K562 (cell line): ENCODE measurements around the gene PRPF6. TPM values are rescaled to one million over a fixed set of nuclear protein-coding genes. Genes with fewer than 3 reads are reported as not detected.

Experiments
- ARID2 ChIP-seq: fragments of 450-650 bp; IDR thresholded peaks from 2 replicates; pipeline ENCODE4 v1.6.1; 2017; ENCODE audit warnings: antibody characterized with exemption, mild to moderate bottlenecking
- ATF1 ChIP-seq, 2 experiments: fragments of 450-650 bp in 1 of 2; IDR thresholded peaks; 2 replicates each; pipeline ENCODE4 v1.6.1; 2016; ENCODE audit warnings: missing compliant biosample characterization in 1 of 2, missing genetic modification characterization in 1 of 2
- BCL6 ChIP-seq: fragments of 250-450 bp; sonication (Bioruptor Pico); IDR thresholded peaks from 2 replicates; pipeline ENCODE4 v1.4.0; 2020
- BRCA1 ChIP-seq, 2 experiments: fragments of 450-650 bp in 1 of 2; sonication (generic) in 1 of 2; formaldehyde crosslinking in 1 of 2; IDR thresholded peaks; 2 replicates each; pipeline versions ENCODE4 v1.5.0 to v1.6.1; 2017 to 2020; ENCODE audit warnings: mild to moderate bottlenecking in 1 of 2, missing genetic modification reagents in 1 of 2
- ELF1 ChIP-seq: fragments of 200-800 bp; sonication (Bioruptor generic); IDR thresholded peaks from 2 replicates; pipeline ENCODE4 v1.6.1; 2016; ENCODE audit warnings: missing genetic modification characterization, missing compliant biosample characterization
- HCFC1 ChIP-seq: IDR thresholded peaks from 2 replicates; pipeline ENCODE4 v1.6.1; 2012; ENCODE audit warnings: low read depth, low read length, improper control_type of control experiment
- KLF1 ChIP-seq: fragments of 450-650 bp; IDR thresholded peaks from 2 replicates; pipeline ENCODE4 v1.6.1; 2016; ENCODE audit warnings: missing genetic modification characterization, missing compliant biosample characterization
- L3MBTL2 ChIP-seq: fragments of 450-650 bp; IDR thresholded peaks from 2 replicates; pipeline ENCODE4 v1.6.1; 2016; ENCODE audit warnings: mild to moderate bottlenecking, moderate library complexity
- NONO ChIP-seq, 2 experiments: fragments of 200-400 bp in 1 of 2; fragments of 450-650 bp in 1 of 2; formaldehyde crosslinking in 1 of 2; IDR thresholded peaks; 2 replicates each; pipeline ENCODE4 v1.6.1; 2017; ENCODE audit warnings: low read depth in 2 of 2, mild to moderate bottlenecking in 2 of 2, moderate library complexity in 2 of 2, low read length in 1 of 2
- NR2C2 ChIP-seq, 2 experiments: fragments of 200-800 bp in 1 of 2; sonication (Bioruptor generic) in 1 of 2; sonication (generic) in 1 of 2; formaldehyde crosslinking in 1 of 2; IDR thresholded peaks; 2 replicates each; pipeline versions ENCODE4 v1.6.1 to v1.8.0; 2016 to 2022; ENCODE audit warnings: mild to moderate bottlenecking in 1 of 2, missing compliant biosample characterization in 1 of 2, missing genetic modification characterization in 1 of 2, missing genetic modification reagents in 1 of 2
- polyA plus RNA-seq, 8 experiments: library from polyadenylated mRNA; depleted of rRNA in 4 of 8; stranded (reverse) in 5 of 8; unstranded in 3 of 8; fragments of >200 nt; fragmentation: Nextera tagmentation in 2 of 8; fragmentation: Illumina TruSeq in 1 of 8; extraction: Ambion mirVana in 2 of 8; extraction: Trizol in 1 of 8; gene quantifications; 2 replicates each; pipeline versions ENCODE4 v1.2.1 to v1.2.3, GENCODE V29; 2011 to 2014; ENCODE audit warnings: inconsistent platforms in 1 of 8, missing spikeins in 1 of 8
- total RNA-seq, 7 experiments: library from RNA; depleted of rRNA in 6 of 7; stranded (reverse); fragments of >200 nt in 6 of 7; fragmentation: Illumina TruSeq in 2 of 7; extraction: Trizol in 2 of 7; gene quantifications; 2 replicates each; pipeline versions ENCODE4 v1.2.1 to v1.2.3, GENCODE V29; 2011 to 2021; ENCODE audit warnings: low replicate concordance in 1 of 7
- TF ChIP-seq, protein P1 (sequence below): fragments of 250-450 bp; sonication (Bioruptor Pico); IDR thresholded peaks from 2 replicates; pipeline ENCODE4 v1.8.0; 2022; ENCODE audit warnings: moderate library complexity, mild to moderate bottlenecking, inconsistent platforms
- TF ChIP-seq, protein P2 (sequence below): sonication (generic); formaldehyde crosslinking; IDR thresholded peaks from 2 replicates; pipeline ENCODE4 v1.8.0; 2022; ENCODE audit warnings: mild to moderate bottlenecking, missing genetic modification reagents
- TF ChIP-seq, protein P3 (sequence below), 2 experiments: fragments of 200-800 bp in 1 of 2; sonication (Bioruptor generic) in 1 of 2; sonication (generic) in 1 of 2; formaldehyde crosslinking in 1 of 2; IDR thresholded peaks in 1 of 2; conservative IDR thresholded peaks in 1 of 2; 2 replicates each; pipeline versions ENCODE4 v1.5.0 to v1.6.1; 2016 to 2020; ENCODE audit warnings: missing compliant biosample characterization in 1 of 2, missing genetic modification characterization in 1 of 2, missing genetic modification reagents in 1 of 2
- TF ChIP-seq, protein P4 (sequence below): fragments of 450-650 bp; conservative IDR thresholded peaks from 2 replicates; pipeline ENCODE4 v1.6.1; 2016; ENCODE audit warnings: missing genetic modification characterization, low read depth, mild to moderate bottlenecking, control low read depth, missing compliant biosample characterization
- TF ChIP-seq, protein P5 (sequence below): fragments of 150-350 bp; conservative IDR thresholded peaks from 2 replicates; pipeline ENCODE4 v1.6.1; 2014; ENCODE audit warnings: low read length

Gene PRPF6
- total and polyA plus RNA-seq, 9 of the 15 experiments (the other 6 are each of a cell fraction or from before 2014, with no cell fraction given), result 4.2 to 83.2 (median 59.9) TPM

DNA sequence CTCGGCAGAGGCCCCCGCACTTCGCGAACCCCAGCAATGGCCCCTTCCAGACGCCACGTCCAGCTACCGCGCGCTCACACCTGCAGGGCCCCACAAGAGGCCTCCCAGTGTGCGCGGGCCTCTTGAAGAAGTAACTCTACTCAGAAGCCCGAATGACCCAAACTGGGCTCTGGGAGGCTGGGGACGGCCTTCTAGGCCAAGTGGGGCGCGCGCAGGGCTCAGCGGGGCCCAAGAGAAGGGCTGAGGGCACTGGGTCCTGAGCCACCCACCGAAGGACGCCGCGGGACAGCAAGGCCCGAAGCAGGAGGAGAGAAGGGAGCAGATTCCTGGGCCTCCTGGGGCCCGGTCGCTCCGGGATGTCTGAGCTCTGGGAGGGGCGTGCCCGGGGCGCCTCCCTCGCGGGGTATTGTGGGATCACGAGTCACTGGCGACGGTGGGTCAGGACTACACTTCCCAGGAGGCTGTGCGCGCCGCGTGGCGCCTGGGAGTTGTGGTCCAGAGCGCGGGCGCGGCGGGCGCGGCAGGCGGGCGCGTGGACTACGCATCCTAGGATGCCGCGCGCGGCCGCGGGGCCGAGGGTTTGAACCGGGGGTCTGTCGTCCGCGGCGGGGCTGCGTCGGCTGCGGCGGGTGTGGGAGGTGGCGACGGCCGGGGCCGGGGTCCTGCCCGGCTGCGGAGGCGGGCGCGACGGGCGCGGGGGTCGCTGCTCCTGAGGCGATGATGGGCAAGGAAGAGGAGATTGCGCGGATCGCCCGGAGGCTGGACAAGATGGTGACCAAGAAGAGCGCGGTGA lies 81.9 kb downstream of the PRPF6 start, which contains the start of gene TCEA2 (continued):
- TF ChIP-seq, protein P1, sequence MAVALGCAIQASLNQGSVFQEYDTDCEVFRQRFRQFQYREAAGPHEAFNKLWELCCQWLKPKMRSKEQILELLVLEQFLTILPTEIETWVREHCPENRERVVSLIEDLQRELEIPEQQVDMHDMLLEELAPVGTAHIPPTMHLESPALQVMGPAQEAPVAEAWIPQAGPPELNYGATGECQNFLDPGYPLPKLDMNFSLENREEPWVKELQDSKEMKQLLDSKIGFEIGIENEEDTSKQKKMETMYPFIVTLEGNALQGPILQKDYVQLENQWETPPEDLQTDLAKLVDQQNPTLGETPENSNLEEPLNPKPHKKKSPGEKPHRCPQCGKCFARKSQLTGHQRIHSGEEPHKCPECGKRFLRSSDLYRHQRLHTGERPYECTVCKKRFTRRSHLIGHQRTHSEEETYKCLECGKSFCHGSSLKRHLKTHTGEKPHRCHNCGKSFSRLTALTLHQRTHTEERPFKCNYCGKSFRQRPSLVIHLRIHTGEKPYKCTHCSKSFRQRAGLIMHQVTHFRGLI (CRISPR knock-in tag), result peak; percentile 68; the same call in 1 of the 2 replicates
- peak; percentile 86; the same call in 1 of the 2 replicates for TF ChIP-seq L3MBTL2
- TF ChIP-seq, protein P2, sequence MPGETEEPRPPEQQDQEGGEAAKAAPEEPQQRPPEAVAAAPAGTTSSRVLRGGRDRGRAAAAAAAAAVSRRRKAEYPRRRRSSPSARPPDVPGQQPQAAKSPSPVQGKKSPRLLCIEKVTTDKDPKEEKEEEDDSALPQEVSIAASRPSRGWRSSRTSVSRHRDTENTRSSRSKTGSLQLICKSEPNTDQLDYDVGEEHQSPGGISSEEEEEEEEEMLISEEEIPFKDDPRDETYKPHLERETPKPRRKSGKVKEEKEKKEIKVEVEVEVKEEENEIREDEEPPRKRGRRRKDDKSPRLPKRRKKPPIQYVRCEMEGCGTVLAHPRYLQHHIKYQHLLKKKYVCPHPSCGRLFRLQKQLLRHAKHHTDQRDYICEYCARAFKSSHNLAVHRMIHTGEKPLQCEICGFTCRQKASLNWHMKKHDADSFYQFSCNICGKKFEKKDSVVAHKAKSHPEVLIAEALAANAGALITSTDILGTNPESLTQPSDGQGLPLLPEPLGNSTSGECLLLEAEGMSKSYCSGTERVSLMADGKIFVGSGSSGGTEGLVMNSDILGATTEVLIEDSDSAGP (CRISPR knock-in tag), result 0 out of 2 replicates have a peak, but pooled peaks have one; percentile 69
- TF ChIP-seq ELF1 (tag), result no peak
- TF ChIP-seq ATF1 (CRISPR knock-in tag; IDR thresholded peaks at IDR 0.05), result 0 out of 2 replicates have a peak, but pooled peaks have one; percentile 37
- peak; percentile 81 for TF ChIP-seq ATF1 (tag; IDR thresholded peaks at IDR 0.05)
- TF ChIP-seq NR2C2 (CRISPR knock-in tag; IDR thresholded peaks at IDR 0.05), result peak; percentile 88
- TF ChIP-seq NR2C2 (tag; IDR thresholded peaks at IDR 0.05), result peak; percentile 98
- peak in 1 of 2 experiments; percentile 60; a peak in 2 of 4 replicates for TF ChIP-seq NONO (IDR thresholded peaks at IDR 0.05; ENCODE audit: low read depth in 2 of 2, low read length in 1 of 2)
- peak; percentile 89 for TF ChIP-seq BCL6
- TF ChIP-seq HCFC1, result peak; percentile 100
- TF ChIP-seq ARID2, result no peak
- TF ChIP-seq KLF1 (tag), result peak; percentile 64; the same call in 1 of the 2 replicates
- TF ChIP-seq, protein P3, sequence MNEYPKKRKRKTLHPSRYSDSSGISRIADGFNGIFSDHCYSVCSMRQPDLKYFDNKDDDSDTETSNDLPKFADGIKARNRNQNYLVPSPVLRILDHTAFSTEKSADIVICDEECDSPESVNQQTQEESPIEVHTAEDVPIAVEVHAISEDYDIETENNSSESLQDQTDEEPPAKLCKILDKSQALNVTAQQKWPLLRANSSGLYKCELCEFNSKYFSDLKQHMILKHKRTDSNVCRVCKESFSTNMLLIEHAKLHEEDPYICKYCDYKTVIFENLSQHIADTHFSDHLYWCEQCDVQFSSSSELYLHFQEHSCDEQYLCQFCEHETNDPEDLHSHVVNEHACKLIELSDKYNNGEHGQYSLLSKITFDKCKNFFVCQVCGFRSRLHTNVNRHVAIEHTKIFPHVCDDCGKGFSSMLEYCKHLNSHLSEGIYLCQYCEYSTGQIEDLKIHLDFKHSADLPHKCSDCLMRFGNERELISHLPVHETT (CRISPR knock-in tag; conservative IDR thresholded peaks at IDR 0.05 in 1 of 2, IDR thresholded peaks at IDR 0.05 in 1 of 2), result peak in 1 of 2 experiments; percentile 95; a peak in 2 of 4 replicates
- TF ChIP-seq, protein P4, sequence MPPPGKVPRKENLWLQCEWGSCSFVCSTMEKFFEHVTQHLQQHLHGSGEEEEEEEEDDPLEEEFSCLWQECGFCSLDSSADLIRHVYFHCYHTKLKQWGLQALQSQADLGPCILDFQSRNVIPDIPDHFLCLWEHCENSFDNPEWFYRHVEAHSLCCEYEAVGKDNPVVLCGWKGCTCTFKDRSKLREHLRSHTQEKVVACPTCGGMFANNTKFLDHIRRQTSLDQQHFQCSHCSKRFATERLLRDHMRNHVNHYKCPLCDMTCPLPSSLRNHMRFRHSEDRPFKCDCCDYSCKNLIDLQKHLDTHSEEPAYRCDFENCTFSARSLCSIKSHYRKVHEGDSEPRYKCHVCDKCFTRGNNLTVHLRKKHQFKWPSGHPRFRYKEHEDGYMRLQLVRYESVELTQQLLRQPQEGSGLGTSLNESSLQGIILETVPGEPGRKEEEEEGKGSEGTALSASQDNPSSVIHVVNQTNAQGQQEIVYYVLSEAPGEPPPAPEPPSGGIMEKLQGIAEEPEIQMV (tag), result no peak
- TF ChIP-seq BRCA1 (IDR thresholded peaks at IDR 0.05), result no peak
- TF ChIP-seq BRCA1 (CRISPR knock-in tag; IDR thresholded peaks at IDR 0.05), result no peak
- TF ChIP-seq, protein P5, sequence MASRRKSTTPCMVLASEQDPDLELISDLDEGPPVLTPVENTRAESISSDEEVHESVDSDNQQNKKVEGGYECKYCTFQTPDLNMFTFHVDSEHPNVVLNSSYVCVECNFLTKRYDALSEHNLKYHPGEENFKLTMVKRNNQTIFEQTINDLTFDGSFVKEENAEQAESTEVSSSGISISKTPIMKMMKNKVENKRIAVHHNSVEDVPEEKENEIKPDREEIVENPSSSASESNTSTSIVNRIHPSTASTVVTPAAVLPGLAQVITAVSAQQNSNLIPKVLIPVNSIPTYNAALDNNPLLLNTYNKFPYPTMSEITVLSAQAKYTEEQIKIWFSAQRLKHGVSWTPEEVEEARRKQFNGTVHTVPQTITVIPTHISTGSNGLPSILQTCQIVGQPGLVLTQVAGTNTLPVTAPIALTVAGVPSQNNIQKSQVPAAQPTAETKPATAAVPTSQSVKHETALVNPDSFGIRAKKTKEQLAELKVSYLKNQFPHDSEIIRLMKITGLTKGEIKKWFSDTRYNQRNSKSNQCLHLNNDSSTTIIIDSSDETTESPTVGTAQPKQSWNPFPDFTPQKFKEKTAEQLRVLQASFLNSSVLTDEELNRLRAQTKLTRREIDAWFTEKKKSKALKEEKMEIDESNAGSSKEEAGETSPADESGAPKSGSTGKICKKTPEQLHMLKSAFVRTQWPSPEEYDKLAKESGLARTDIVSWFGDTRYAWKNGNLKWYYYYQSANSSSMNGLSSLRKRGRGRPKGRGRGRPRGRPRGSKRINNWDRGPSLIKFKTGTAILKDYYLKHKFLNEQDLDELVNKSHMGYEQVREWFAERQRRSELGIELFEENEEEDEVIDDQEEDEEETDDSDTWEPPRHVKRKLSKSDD, result peak; percentile 53; the same call in 1 of the 2 replicates
